Transverse colon (tissue), 3 donors: ENCODE data around the gene MID1.

Experiments
- EP300 ChIP-seq: sonication (generic); formaldehyde crosslinking; IDR thresholded peaks from one replicate; pipeline ENCODE4 v1.6.1; 2017; ENCODE audit warnings: antibody characterized with exemption, low read depth
- POLR2A ChIP-seq: fragments of 450-650 bp; IDR thresholded peaks from one replicate; pipeline ENCODE4 v1.6.1; 2016; ENCODE audit warnings: antibody characterized with exemption, mild to moderate bottlenecking, moderate library complexity
- TF ChIP-seq, protein P1 (sequence below), 5 experiments: fragments of 200-600 bp in 3 of 5; fragments of 450-650 bp in 2 of 5; sonication (generic) in 3 of 5; IDR thresholded peaks; 1 replicate in 2 of 5; 2 replicates in 3 of 5; pipeline ENCODE4 v1.5.1; 2016 to 2017; ENCODE audit warnings: antibody characterized with exemption in 5 of 5, inconsistent platforms in 3 of 5, mild to moderate bottlenecking in 2 of 5, moderate library complexity in 1 of 5

DNA sequence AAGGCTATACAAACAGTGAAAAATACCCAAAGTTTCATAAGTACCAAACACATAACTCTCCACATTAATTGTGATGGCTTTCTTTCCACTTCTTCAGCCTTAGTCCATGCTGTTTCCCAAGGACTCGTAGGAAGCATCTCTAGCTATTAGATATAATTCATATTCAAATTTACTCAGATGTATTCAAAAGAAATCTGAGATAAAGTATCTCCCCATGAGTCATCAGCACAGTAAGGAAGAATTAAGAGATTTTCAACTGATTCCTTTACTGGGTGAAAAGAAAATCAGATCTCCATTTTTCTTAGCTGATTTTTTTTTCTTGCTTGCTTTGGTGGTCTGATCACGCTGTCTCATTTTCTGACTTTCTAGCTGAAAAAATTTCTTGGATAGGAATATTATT, 71.7 kb downstream of the MID1 start:
- TF ChIP-seq, protein P1, sequence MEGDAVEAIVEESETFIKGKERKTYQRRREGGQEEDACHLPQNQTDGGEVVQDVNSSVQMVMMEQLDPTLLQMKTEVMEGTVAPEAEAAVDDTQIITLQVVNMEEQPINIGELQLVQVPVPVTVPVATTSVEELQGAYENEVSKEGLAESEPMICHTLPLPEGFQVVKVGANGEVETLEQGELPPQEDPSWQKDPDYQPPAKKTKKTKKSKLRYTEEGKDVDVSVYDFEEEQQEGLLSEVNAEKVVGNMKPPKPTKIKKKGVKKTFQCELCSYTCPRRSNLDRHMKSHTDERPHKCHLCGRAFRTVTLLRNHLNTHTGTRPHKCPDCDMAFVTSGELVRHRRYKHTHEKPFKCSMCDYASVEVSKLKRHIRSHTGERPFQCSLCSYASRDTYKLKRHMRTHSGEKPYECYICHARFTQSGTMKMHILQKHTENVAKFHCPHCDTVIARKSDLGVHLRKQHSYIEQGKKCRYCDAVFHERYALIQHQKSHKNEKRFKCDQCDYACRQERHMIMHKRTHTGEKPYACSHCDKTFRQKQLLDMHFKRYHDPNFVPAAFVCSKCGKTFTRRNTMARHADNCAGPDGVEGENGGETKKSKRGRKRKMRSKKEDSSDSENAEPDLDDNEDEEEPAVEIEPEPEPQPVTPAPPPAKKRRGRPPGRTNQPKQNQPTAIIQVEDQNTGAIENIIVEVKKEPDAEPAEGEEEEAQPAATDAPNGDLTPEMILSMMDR (IDR thresholded peaks at IDR 0.05) = no peak
- TF ChIP-seq POLR2A = no peak
- TF ChIP-seq EP300 = no peak
